GM12878 (cell line): Measurements from ENCODE around the gene CNNM1. TPM values are rescaled to one million over a fixed set of nuclear protein-coding genes. Genes with fewer than 3 reads are reported as not detected.

Experiments
- ATAC-seq: fragments of 200-7000 bp; cut with Tn5 transposase; 3 replicates; pipeline ENCODE4 v1.9.1; 2020; ENCODE audit warnings: mild to moderate bottlenecking, moderate library complexity
- BruUV-seq: library from RNA; stranded (reverse); fragments of 400-500 nt; replicated peaks from 2 replicates; lab custom pipeline; 2021; lab: Mats Ljungman, UMichigan
- CTCF ChIA-PET: fragments of 300-600 bp; sonication (Branson Sonifier 250); formaldehyde crosslinking; extraction: SDS; loops from one replicate; lab custom pipeline; 2021; ENCODE audit warnings: inconsistent platforms; lab: Yijun Ruan, JAX
- POLR2A ChIA-PET: fragments of 350-600 bp; formaldehyde crosslinking; extraction: SDS; loops from one replicate; lab custom pipeline; 2021; ENCODE audit warnings: inconsistent platforms; lab: Charles Lee
- RAD21 ChIA-PET: fragments of 300-600 bp; sonication (Branson Sonifier 250); formaldehyde crosslinking; loops from one replicate; lab custom pipeline; 2023; ENCODE audit warnings: antibody characterized with exemption; ENCODE audit not compliant: unreplicated experiment; lab: Charles Lee
- SMC1A ChIA-PET: fragments of 300-600 bp; sonication (Branson Sonifier 250); formaldehyde crosslinking; loops from one replicate; lab custom pipeline; 2023; ENCODE audit not compliant: unreplicated experiment, uncharacterized antibody; lab: Charles Lee
- DNase-seq: peaks from one replicate; pipeline ENCODE4 v3.0.0-alpha.2; 2011; ENCODE audit warnings: low read depth, low spot score
- FAIRE-seq: peaks from 3 replicates; lab custom pipeline; 2011; peaks lifted over from hg19 to GRCh38; lab: Jason Lieb, UNC
- H2AFZ ChIP-seq: 2 replicates; pipeline ENCODE4 v1.6.0; 2011; ENCODE audit warnings: low read depth, low read length, control low read depth; ENCODE audit not compliant: control insufficient read depth
- H3K27ac ChIP-seq: 2 replicates; pipeline ENCODE4 v1.5.1; 2011; ENCODE audit warnings: control low read depth; ENCODE audit not compliant: control insufficient read depth, insufficient read depth
- H3K27me3 ChIP-seq, 2 experiments: replicated peaks in 1 of 2; 2 replicates each; pipeline versions ENCODE4 v1.6.0 to v1.6.1; 2011; ENCODE audit warnings: low read length in 1 of 2; ENCODE audit not compliant: control insufficient read depth in 2 of 2, insufficient read depth in 2 of 2
- H3K36me3 ChIP-seq, 2 experiments: 2 replicates each; pipeline ENCODE4 v1.5.1; 2011; ENCODE audit warnings: low read length in 1 of 2; ENCODE audit not compliant: control insufficient read depth in 2 of 2, insufficient read depth in 2 of 2
- H3K4me1 ChIP-seq: 2 replicates; pipeline ENCODE4 v1.6.1; 2011; ENCODE audit warnings: mild to moderate bottlenecking, low read length, moderate library complexity, mixed read lengths; ENCODE audit not compliant: control insufficient read depth, insufficient read depth
- H3K4me2 ChIP-seq: 2 replicates; pipeline ENCODE4 v1.6.0; 2011; ENCODE audit warnings: control low read depth; ENCODE audit not compliant: control insufficient read depth, insufficient read depth
- H3K4me3 ChIP-seq: fragments of 200-600 bp; sonication (generic); 2 replicates; pipeline ENCODE4 v1.5.1; 2016
- H3K79me2 ChIP-seq: 2 replicates; pipeline ENCODE4 v1.6.0; 2011; ENCODE audit warnings: low read length; ENCODE audit not compliant: control insufficient read depth, insufficient read depth
- H3K9ac ChIP-seq: 2 replicates; pipeline ENCODE4 v1.8.0; 2011; ENCODE audit warnings: low read length, control low read depth, mixed read lengths; ENCODE audit not compliant: control insufficient read depth, insufficient read depth
- H3K9me3 ChIP-seq: replicated peaks from 3 replicates; pipeline ENCODE4 v1.5.1; 2011; ENCODE audit warnings: mild to moderate bottlenecking, low read length; ENCODE audit not compliant: control insufficient read depth, insufficient read depth
- H4K20me1 ChIP-seq: 2 replicates; pipeline ENCODE4 v1.6.0; 2011; ENCODE audit not compliant: control insufficient read depth, insufficient read depth
- CBX3 ChIP-seq: fragments of 200-600 bp; sonication (generic); IDR thresholded peaks from 2 replicates; pipeline ENCODE4 v1.6.1; 2016; ENCODE audit warnings: low read depth, borderline replicate concordance
- CHD2 ChIP-seq: IDR thresholded peaks from 2 replicates; pipeline ENCODE4 v1.6.1; 2011; ENCODE audit warnings: low read depth, low read length, improper control_type of control experiment, borderline replicate concordance
- FOXK2 ChIP-seq: fragments of 450-650 bp; IDR thresholded peaks from 2 replicates; pipeline ENCODE4 v1.6.1; 2017; ENCODE audit warnings: mild to moderate bottlenecking, moderate library complexity
- IKZF2 ChIP-seq, 2 experiments: fragments of 450-650 bp; IDR thresholded peaks; 2 replicates each; pipeline ENCODE4 v1.6.1; 2017; ENCODE audit warnings: mild to moderate bottlenecking in 2 of 2, moderate library complexity in 2 of 2
- MTA2 ChIP-seq: fragments of 450-650 bp; IDR thresholded peaks from 2 replicates; pipeline ENCODE4 v1.6.1; 2016; ENCODE audit warnings: low read depth, mild to moderate bottlenecking, moderate library complexity
- MXI1 ChIP-seq: fragments of 150-350 bp; IDR thresholded peaks from 2 replicates; pipeline ENCODE4 v1.6.1; 2011; ENCODE audit warnings: low read depth, mild to moderate bottlenecking, inconsistent platforms, low read length, improper control_type of control experiment
- NFIC ChIP-seq: IDR thresholded peaks from 2 replicates; pipeline ENCODE4 v1.6.1; 2012; ENCODE audit warnings: low read depth, mild to moderate bottlenecking, inconsistent platforms, low read length, moderate library complexity
- NR2C1 ChIP-seq: fragments of 450-650 bp; IDR thresholded peaks from 2 replicates; pipeline ENCODE4 v1.6.1; 2017; ENCODE audit warnings: antibody characterized with exemption, mild to moderate bottlenecking, moderate library complexity
- POU2F2 ChIP-seq: IDR thresholded peaks from 3 replicates; pipeline ENCODE4 v1.6.1; 2011; ENCODE audit warnings: low read depth, mild to moderate bottlenecking, low read length, borderline replicate concordance
- RAD51 ChIP-seq: fragments of 450-650 bp; IDR thresholded peaks from 2 replicates; pipeline ENCODE4 v1.6.1; 2016; ENCODE audit warnings: moderate library complexity, mild to moderate bottlenecking, inconsistent platforms
- RB1 ChIP-seq: fragments of 450-650 bp; formaldehyde crosslinking; IDR thresholded peaks from 2 replicates; pipeline ENCODE4 v1.6.1; 2017; ENCODE audit warnings: mild to moderate bottlenecking, borderline replicate concordance
- SMAD1 ChIP-seq: fragments of 450-650 bp; IDR thresholded peaks from 2 replicates; pipeline ENCODE4 v1.6.1; 2018; ENCODE audit warnings: mild to moderate bottlenecking, low read depth; ENCODE audit not compliant: partially characterized antibody
- TARDBP ChIP-seq: IDR thresholded peaks from 2 replicates; pipeline ENCODE4 v1.6.1; 2016; ENCODE audit warnings: borderline replicate concordance
- YBX1 ChIP-seq: fragments of 450-650 bp; IDR thresholded peaks from 2 replicates; pipeline ENCODE4 v1.6.1; 2016; ENCODE audit warnings: antibody characterized with exemption
- WGBS: methylation state at CpG from one replicate; pipeline ENCODE4 v1.1.6; 2016; ENCODE audit warnings: low lambda C conversion rate; ENCODE audit not compliant: insufficient replicate concordance, insufficient coverage; ENCODE audit errors: missing lambda C conversion rate; 5-methylcytosine and 5-hydroxymethylcytosine counted together
- in situ Hi-C: fragments of 300-500 bp; cut with MboI; formaldehyde crosslinking; loops from 9 replicates; pipeline ENCODE4 v1.14.3; 2018; ENCODE audit warnings: mixed read lengths
- intact Hi-C: fragments of 100-400 bp; cut with micrococcal nuclease; formaldehyde crosslinking; loops from one replicate; pipeline ENCODE4 v1.14.2; 2022; ENCODE audit not compliant: unreplicated experiment
- polyA plus RNA-seq, 11 experiments: library from polyadenylated mRNA; depleted of rRNA in 4 of 11; unstranded in 6 of 11; stranded (reverse) in 5 of 11; fragments of >200 nt; fragmentation: Nextera tagmentation in 4 of 11; fragmentation: Illumina TruSeq in 1 of 11; extraction: Ambion mirVana in 4 of 11; extraction: Trizol in 1 of 11; gene quantifications; 1 replicate in 1 of 11; 2 replicates in 10 of 11; pipeline versions ENCODE4 v1.2.1 to v1.2.3, GENCODE V29; 2011 to 2016; ENCODE audit warnings: inconsistent platforms in 2 of 11, missing spikeins in 2 of 11, low read depth in 1 of 11
- total RNA-seq, 4 experiments: library from RNA; depleted of rRNA in 3 of 4; stranded (reverse); fragments of >200 nt in 3 of 4; fragmentation: Illumina TruSeq in 1 of 4; extraction: Trizol in 1 of 4; gene quantifications; 2 replicates each; pipeline versions ENCODE4 v1.2.1 to v1.2.3, GENCODE V29; 2013 to 2021
- TF ChIP-seq, protein P1 (sequence below): fragments of 450-650 bp; IDR thresholded peaks from 2 replicates; pipeline ENCODE4 v1.6.1; 2016; ENCODE audit warnings: mild to moderate bottlenecking

CNNM1 gene
- total and polyA plus RNA-seq, 10 of the 15 experiments (the other 5 are each of a cell fraction or from before 2014, with no cell fraction given), result 0.01 TPM; not detected in 9

- DNase-seq (no peak), FAIRE-seq (peak; percentile 59)
- H3K27ac ChIP-seq, result no peak overlapping the region
- H3K9me3 ChIP-seq, result no peaks in the 10 kb centered on the region; the same call in 2 of the 3 replicates
- ChIA-PET SMC1A (interaction anchor here (1.2 kb wide), 1 partner anchor 81 kb away, joined by 3 read pairs; no protein-coding TSS in a partner anchor), POLR2A (no interaction called here)
- no peaks in the 10 kb centered on the region for H3K36me3 ChIP-seq
- no peak overlapping the region for H3K4me2 ChIP-seq
- no peaks in the 10 kb centered on the region for H3K4me1 ChIP-seq
- no TSS peak for BruUV-seq
- no peaks in the 10 kb centered on the region for H3K27me3 ChIP-seq
- TF ChIP-seq POU2F2, result 0 out of 3 replicates have a peak, but pooled peaks have one; percentile 54
- no peak for TF ChIP-seq MXI1
- TF ChIP-seq IKZF2 (IDR thresholded peaks at IDR 0.05), result 0 out of 4 replicates have a peak, but pooled peaks of 1 of the 2 experiments have one; percentile 46
- TF ChIP-seq TARDBP, result no peak
- TF ChIP-seq, all 136 proteins: peak for 2
- no peak overlapping the region for H3K4me3 ChIP-seq
- ChIA-PET RAD21 (interaction anchor here (0.9 kb wide), 1 partner anchor 838 kb away, joined by 3 read pairs; no protein-coding TSS in a partner anchor), CTCF (interaction anchor here (1.2 to 1.7 kb wide), 2 partner anchors 9 to 34 kb away, joined by 3 to 5 read pairs; no protein-coding TSS in a partner anchor)
- intact Hi-C loops (no loop called here), in situ Hi-C loops (no loop called here)
- no peaks in the 10 kb centered on the region for H3K79me2 ChIP-seq
- H4K20me1 ChIP-seq, result no peaks in the 10 kb centered on the region
- no peak overlapping the region for H3K9ac ChIP-seq
- no peak overlapping the region for H2AFZ ChIP-seq
- peak; percentile 74 for ATAC-seq
- WGBS, result 2% methylated on average over 2 of the region's 2 CpGs
Measured at GRCh38 chr10:99280472-99280871, 48.7 kb upstream of the CNNM1 start.

DNA sequence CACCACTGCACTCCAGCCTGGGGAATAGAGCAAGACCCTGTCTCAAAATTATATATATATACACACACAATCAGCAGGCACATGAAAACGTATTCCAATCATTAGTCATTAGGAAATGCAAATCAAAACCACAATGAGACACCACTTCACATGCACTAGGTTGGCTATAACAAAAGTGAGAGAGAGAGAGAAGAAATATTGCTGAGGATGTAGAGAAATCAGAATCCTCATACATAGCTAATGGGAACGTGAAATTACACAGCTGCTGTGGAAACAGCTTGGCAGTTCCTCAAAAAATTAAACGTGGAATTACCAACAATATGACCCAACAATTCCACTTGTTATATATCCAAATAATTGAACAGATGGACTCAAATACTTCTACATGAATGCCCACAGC is 43.3 kb upstream of the CNNM1 start:
- FAIRE-seq (no peak), DNase-seq (no peak), ATAC-seq (no peak)
- Histone ChIP-seq H3K9ac (no peak overlapping the region), H3K9me3 (no peaks in the 10 kb centered on the region; the same call in 2 of the 3 replicates), H3K79me2 (no peaks in the 10 kb centered on the region), H4K20me1 (no peaks in the 10 kb centered on the region), H3K4me3 (no peak overlapping the region), H3K27ac (no peak overlapping the region), H3K36me3 (no peaks in the 10 kb centered on the region), H3K4me2 (no peak overlapping the region), H3K4me1 (no peaks in the 10 kb centered on the region), H2AFZ (no peak overlapping the region), H3K27me3 (no peaks in the 10 kb centered on the region)
- ChIA-PET CTCF (no interaction called here), RAD21 (no interaction called here), SMC1A (no interaction called here), POLR2A (no interaction called here)
- intact Hi-C loops, result no loop called here
- BruUV-seq, result no TSS peak
- WGBS, result 1% methylated on average over 3 of the region's 3 CpGs
- in situ Hi-C loops, result no loop called here
- TF ChIP-seq RB1 (no peak), NR2C1 (no peak), SMAD1 (no peak), YBX1 (no peak), CBX3 (no peak), CHD2 (no peak), FOXK2 (no peak), RAD51 (no peak), MTA2 (no peak), NFIC (no peak)
- TF ChIP-seq, protein P1, sequence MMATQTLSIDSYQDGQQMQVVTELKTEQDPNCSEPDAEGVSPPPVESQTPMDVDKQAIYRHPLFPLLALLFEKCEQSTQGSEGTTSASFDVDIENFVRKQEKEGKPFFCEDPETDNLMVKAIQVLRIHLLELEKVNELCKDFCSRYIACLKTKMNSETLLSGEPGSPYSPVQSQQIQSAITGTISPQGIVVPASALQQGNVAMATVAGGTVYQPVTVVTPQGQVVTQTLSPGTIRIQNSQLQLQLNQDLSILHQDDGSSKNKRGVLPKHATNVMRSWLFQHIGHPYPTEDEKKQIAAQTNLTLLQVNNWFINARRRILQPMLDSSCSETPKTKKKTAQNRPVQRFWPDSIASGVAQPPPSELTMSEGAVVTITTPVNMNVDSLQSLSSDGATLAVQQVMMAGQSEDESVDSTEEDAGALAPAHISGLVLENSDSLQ, result no peak
